CD4-positive, alpha-beta T cell (primary cell): Measurements from ENCODE around the gene ERN1. TPM values are rescaled to one million over a fixed set of nuclear protein-coding genes. Genes with fewer than 3 reads are reported as not detected.
A peak's percentile ranks its signal among the peaks of the same experiment; 100 is the strongest.

Experiments
- ATAC-seq: fragments of 200-7000 bp; cut with Tn5 transposase; one replicate; pipeline ENCODE4 v1.10.0; 2022; ENCODE audit warnings: mild to moderate bottlenecking; ENCODE audit not compliant: poor library complexity
- CTCF ChIA-PET: fragments of 350-600 bp; sonication (Branson Sonifier 250); formaldehyde crosslinking; loops from one replicate; lab custom pipeline; 2021; ENCODE audit warnings: antibody characterized with exemption, inconsistent platforms; lab: Charles Lee
- POLR2A ChIA-PET: fragments of 350-600 bp; sonication (Branson Sonifier 250); formaldehyde crosslinking; loops from one replicate; lab custom pipeline; 2021; ENCODE audit warnings: antibody characterized with exemption, inconsistent platforms; lab: Charles Lee
- DNase-seq, 14 experiments: peaks; one replicate each; pipeline ENCODE4 v3.0.0-alpha.2; 2013 to 2020; ENCODE audit warnings: mixed read lengths in 2 of 14
- H3K27ac ChIP-seq, 2 donors: one replicate each; pipeline versions ENCODE4 v1.5.1 to v1.7.0; 2013; ENCODE audit warnings: low read length in 2 of 2, low read depth in 1 of 2, mild to moderate bottlenecking in 1 of 2
- H3K27me3 ChIP-seq, 2 experiments: 1 replicate in 1 of 2; 2 replicates in 1 of 2; pipeline versions ENCODE4 v1.6.1 to v1.7.0; 2013; ENCODE audit warnings: low read length in 2 of 2, control low read depth in 1 of 2, mild to moderate bottlenecking in 1 of 2, moderate library complexity in 1 of 2; ENCODE audit not compliant: insufficient read depth in 2 of 2, control insufficient read depth in 1 of 2
- H3K36me3 ChIP-seq: one replicate; pipeline ENCODE4 v1.6.1; 2013; ENCODE audit warnings: low read length, control low read depth; ENCODE audit not compliant: insufficient read depth
- H3K4me1 ChIP-seq: one replicate; pipeline ENCODE4 v1.6.1; 2013; ENCODE audit warnings: low read length, control low read depth; ENCODE audit not compliant: insufficient read depth
- H3K4me3 ChIP-seq: one replicate; pipeline ENCODE4 v1.5.1; 2013; ENCODE audit warnings: mild to moderate bottlenecking, low read length, moderate library complexity
- H3K9me3 ChIP-seq, 2 experiments: 1 replicate in 1 of 2; 2 replicates in 1 of 2; pipeline versions ENCODE4 v1.6.1 to v1.7.0; 2013; ENCODE audit warnings: low read length in 2 of 2, mild to moderate bottlenecking in 2 of 2, control low read depth in 1 of 2, moderate library complexity in 1 of 2; ENCODE audit not compliant: control insufficient read depth in 1 of 2, insufficient read depth in 1 of 2
- H3K27ac Mint-ChIP-seq: one replicate; pipeline ENCODE4 v1.8.0; 2020; ENCODE audit warnings: mixed read lengths
- H3K27me3 Mint-ChIP-seq: one replicate; pipeline ENCODE4 v1.8.0; 2021; ENCODE audit warnings: mixed read lengths
- H3K36me3 Mint-ChIP-seq: one replicate; pipeline ENCODE4 v1.8.0; 2021; ENCODE audit warnings: low read depth, mixed read lengths
- H3K4me1 Mint-ChIP-seq: one replicate; pipeline ENCODE4 v1.8.0; 2021; ENCODE audit warnings: low read depth, mixed read lengths
- H3K4me3 Mint-ChIP-seq: one replicate; pipeline ENCODE4 v1.8.0; 2020; ENCODE audit warnings: mild to moderate bottlenecking, mixed read lengths
- H3K9me3 Mint-ChIP-seq: one replicate; pipeline ENCODE4 v1.8.0; 2020; ENCODE audit warnings: mixed read lengths
- intact Hi-C, 2 experiments: fragments of 100-400 bp; cut with DNase I in 1 of 2; cut with micrococcal nuclease in 1 of 2; formaldehyde crosslinking; loops; one replicate each; pipeline versions ENCODE4 v1.15.1 to v1.9.0; 2023 to 2025; cut with DNase I, micrococcal nuclease
- total RNA-seq, 174 experiments: library from RNA in 2 of 174; stranded (reverse) in 2 of 174; gene quantifications; one replicate each; pipeline ENCODE4 v1.2.3 and lab custom pipeline; 2021 to 2026
- TF ChIP-seq, protein P1 (sequence below): fragments of 200-600 bp; IDR thresholded peaks from one replicate; pipeline ENCODE4 v1.8.0; 2022; ENCODE audit warnings: antibody characterized with exemption, mild to moderate bottlenecking

The ERN1 gene
- total RNA-seq, 2 experiments from 2014 or later, result 62.7 to 67.8 TPM

DNA sequence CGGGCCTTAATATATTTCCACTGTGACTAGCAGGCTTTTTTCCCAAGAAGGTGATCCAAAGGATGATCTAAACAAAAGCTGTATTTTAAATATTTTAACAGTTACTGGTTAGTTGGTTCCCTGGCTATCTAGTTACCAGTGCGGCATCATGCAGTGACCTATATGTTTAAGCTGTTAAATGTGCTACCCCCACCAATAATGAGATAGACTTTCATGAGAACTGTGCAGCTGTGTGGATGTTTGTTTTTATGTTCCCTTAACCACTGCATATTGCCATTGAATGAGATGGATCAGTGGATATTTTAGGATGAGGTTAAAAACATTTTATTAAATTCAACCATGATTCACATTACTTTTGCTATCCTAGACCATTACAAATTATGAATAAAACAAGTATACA is 16.9 kb downstream of the ERN1 start:
- intact Hi-C loops, result loop anchor here in 1 of 2 experiments (5.0 kb wide), 1 partner anchor 36 kb away; no protein-coding TSS in a partner anchor
- no peaks in the 10 kb centered on the region for H3K9me3 Mint-ChIP-seq
- TF ChIP-seq, protein P1, sequence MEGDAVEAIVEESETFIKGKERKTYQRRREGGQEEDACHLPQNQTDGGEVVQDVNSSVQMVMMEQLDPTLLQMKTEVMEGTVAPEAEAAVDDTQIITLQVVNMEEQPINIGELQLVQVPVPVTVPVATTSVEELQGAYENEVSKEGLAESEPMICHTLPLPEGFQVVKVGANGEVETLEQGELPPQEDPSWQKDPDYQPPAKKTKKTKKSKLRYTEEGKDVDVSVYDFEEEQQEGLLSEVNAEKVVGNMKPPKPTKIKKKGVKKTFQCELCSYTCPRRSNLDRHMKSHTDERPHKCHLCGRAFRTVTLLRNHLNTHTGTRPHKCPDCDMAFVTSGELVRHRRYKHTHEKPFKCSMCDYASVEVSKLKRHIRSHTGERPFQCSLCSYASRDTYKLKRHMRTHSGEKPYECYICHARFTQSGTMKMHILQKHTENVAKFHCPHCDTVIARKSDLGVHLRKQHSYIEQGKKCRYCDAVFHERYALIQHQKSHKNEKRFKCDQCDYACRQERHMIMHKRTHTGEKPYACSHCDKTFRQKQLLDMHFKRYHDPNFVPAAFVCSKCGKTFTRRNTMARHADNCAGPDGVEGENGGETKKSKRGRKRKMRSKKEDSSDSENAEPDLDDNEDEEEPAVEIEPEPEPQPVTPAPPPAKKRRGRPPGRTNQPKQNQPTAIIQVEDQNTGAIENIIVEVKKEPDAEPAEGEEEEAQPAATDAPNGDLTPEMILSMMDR, result no peak
- Histone ChIP-seq H3K27me3 (no peaks in the 10 kb centered on the region), H3K4me3 (no peak overlapping the region), H3K27ac (no peak overlapping the region), H3K9me3 (no peaks in the 10 kb centered on the region), H3K4me1 (peaks cover 56% of the 10 kb centered on the region), H3K36me3 (peaks cover 16% of the 10 kb centered on the region)
- ChIA-PET POLR2A (interaction anchor here (0.8 to 2.2 kb wide), 4 partner anchors 8 to 45 kb away, joined by 3 to 5 read pairs (median 4); no protein-coding TSS in a partner anchor), CTCF (interaction anchor here (0.9 kb wide), 1 partner anchor 21 kb away, joined by 3 read pairs; no protein-coding TSS in a partner anchor)
- H3K36me3 Mint-ChIP-seq, result peaks cover 23% of the 10 kb centered on the region
- no peaks in the 10 kb centered on the region for H3K27me3 Mint-ChIP-seq
- DNase-seq (no peak), ATAC-seq (no peak)
- peaks cover 70% of the 10 kb centered on the region for H3K4me1 Mint-ChIP-seq
- peak overlapping the region; percentile 38 for H3K27ac Mint-ChIP-seq
- H3K4me3 Mint-ChIP-seq, result no peak overlapping the region

DNA sequence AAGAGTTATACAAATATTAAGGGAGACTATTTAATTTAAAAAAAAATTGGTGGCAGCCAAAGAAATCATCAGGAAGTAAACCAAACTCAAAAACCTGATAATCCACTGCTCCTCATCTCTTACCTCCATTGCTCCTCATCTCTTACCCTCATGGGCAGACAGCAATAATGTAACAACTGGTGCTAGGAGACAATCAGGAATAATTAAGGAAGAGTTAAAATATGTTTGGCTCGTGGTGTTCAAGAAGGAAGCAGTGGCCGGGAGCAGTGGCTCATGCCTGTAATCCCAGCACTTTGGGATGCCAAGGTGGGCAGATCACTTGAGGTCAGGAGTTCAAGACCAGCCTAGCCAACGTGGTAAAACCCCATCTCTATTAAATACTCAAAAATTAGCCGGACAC is 18.1 kb downstream of the ERN1 start:
- H3K4me3 ChIP-seq, result no peak overlapping the region
- peaks cover 56% of the 10 kb centered on the region for H3K4me1 ChIP-seq
- H3K27me3 ChIP-seq, result no peaks in the 10 kb centered on the region
- H3K36me3 Mint-ChIP-seq, result peaks cover 23% of the 10 kb centered on the region
- POLR2A ChIA-PET, result interaction anchor here (1.0 to 2.2 kb wide), 2 partner anchors 9 to 44 kb away, joined by 3 to 4 read pairs; no protein-coding TSS in a partner anchor
- CTCF ChIA-PET, result no interaction called here
- peaks cover 16% of the 10 kb centered on the region for H3K36me3 ChIP-seq
- H3K4me3 Mint-ChIP-seq, result no peak overlapping the region
- H3K9me3 ChIP-seq, result no peaks in the 10 kb centered on the region
- DNase-seq, result no peak
- ATAC-seq, result no peak
- H3K27ac ChIP-seq, result no peak overlapping the region
- TF ChIP-seq, protein P1, result no peak
- no peaks in the 10 kb centered on the region for H3K9me3 Mint-ChIP-seq
- H3K4me1 Mint-ChIP-seq, result peaks cover 73% of the 10 kb centered on the region
- intact Hi-C loops, result loop anchor here in 1 of 2 experiments (5.0 kb wide), 1 partner anchor 35 kb away; no protein-coding TSS in a partner anchor
- no peak overlapping the region for H3K27ac Mint-ChIP-seq
- H3K27me3 Mint-ChIP-seq, result no peaks in the 10 kb centered on the region

DNA sequence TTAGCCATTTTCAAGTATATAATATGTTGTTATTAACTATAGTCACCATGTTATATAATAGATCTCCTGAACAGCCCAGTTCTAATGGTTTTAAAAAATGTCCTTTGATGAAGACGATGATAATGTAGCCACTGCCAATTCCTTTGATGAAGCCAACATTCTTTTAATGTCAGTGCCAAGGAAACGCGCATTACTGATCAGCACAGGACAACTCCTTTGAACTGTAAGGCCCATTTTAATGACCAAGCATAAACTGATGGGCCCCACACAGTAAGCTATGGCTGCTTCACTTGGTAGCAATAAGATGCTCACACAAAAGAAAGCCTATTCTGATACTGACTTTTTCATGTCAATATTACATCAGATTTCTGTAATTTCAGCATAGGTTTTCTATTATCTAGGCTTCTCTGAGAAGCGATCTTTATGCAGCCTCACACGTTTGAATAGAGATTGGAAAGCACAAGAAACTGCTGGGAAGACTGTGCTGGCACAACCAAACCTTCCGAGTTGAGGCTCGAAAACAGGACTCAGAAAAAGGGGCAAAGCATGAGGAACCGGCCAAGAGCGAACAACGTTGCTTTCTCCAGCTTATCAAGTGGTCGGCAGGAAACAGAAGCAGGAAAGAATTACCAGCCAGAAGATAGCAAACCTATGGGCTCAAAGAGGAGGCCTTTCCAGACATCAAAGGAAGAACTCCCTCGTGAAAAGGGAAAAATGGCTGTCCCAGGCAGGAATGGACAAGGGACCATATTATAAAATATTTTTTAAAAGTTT is 19.4 kb downstream of the ERN1 start:
- ATAC-seq, result no peak
- TF ChIP-seq, protein P1, result no peak
- Histone ChIP-seq H3K4me1 (peaks cover 56% of the 10 kb centered on the region), H3K36me3 (peaks cover 16% of the 10 kb centered on the region), H3K27ac (no peak overlapping the region), H3K9me3 (no peaks in the 10 kb centered on the region), H3K27me3 (no peaks in the 10 kb centered on the region), H3K4me3 (no peak overlapping the region)
- Mint-ChIP-seq H3K9me3 (no peaks in the 10 kb centered on the region), H3K4me3 (no peak overlapping the region), H3K4me1 (peaks cover 75% of the 10 kb centered on the region), H3K27me3 (no peaks in the 10 kb centered on the region), H3K27ac (peak overlapping the region; percentile 84), H3K36me3 (peaks cover 21% of the 10 kb centered on the region)
- intact Hi-C loops, result loop anchor here in 1 of 2 experiments (5.0 kb wide), 1 partner anchor 33 kb away; no protein-coding TSS in a partner anchor
- POLR2A ChIA-PET, result interaction anchor here (1.0 to 1.8 kb wide), 3 partner anchors 11 to 19 kb away, joined by 3 to 4 read pairs (median 3); partner anchors contain the start of gene ERN1
- no peak for DNase-seq
- CTCF ChIA-PET, result interaction anchor here (1.2 kb wide), 1 partner anchor 23 kb away, joined by 4 read pairs; no protein-coding TSS in a partner anchor
